ENCODE data around the gene BCHE. TPM values are rescaled to one million over a fixed set of nuclear protein-coding genes. Genes with fewer than 3 reads are reported as not detected.
"Not testable (repeated sequence)": the region's sequence is repeated elsewhere in the genome, so short reads cannot be mapped to it uniquely, and the experiment has no call there.

Gene BCHE
- total RNA-seq, 1 donor from 2014 or later, result 2.6 TPM

DNA sequence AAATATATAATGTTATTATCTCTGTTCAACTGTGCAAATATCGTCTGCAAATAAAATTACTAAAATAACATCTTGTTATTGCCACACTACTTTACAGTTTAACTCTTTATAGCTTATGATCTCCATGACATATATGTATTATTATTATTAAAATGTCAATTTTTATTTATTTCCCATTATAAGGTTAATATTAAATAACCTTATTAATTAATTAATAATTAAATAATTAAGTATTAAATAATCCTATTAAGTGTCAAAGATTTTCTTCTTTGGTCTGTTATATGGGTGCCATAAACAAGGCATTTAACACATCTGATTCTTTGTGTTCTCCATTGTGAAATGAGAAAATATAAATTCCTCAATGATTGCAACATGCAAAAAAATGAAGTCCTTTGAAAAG lies 10.0 kb downstream of the BCHE start:
- DNase-seq (ENCODE audit: low spot score) (no peak), ATAC-seq (no peak)
- intact Hi-C loops (cut with DNase I), result no loop called here

DNA sequence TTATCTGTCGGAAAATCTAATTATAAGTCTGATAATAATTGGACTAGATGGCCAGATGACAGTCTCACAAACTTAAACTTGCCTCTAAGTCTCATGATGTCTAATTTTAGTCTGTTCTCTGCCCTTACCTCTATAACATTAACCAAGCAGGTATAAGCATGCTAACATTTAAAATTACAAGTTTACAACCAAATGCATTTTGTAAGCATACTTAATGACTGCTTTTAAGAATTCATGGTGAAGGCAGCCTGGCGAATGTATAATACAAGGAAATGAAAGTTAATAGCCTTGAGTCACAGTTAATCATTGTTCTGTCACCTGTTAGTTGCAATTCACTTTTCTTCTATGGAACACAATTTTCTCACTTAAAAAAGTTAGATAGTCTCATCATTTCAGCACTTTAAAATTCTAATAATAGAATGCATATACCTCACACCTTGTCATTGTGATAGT lies 16.5 kb downstream of the BCHE start:
- intact Hi-C loops (cut with DNase I), result no loop called here
- DNase-seq (ENCODE audit: low spot score), result no peak

DNA sequence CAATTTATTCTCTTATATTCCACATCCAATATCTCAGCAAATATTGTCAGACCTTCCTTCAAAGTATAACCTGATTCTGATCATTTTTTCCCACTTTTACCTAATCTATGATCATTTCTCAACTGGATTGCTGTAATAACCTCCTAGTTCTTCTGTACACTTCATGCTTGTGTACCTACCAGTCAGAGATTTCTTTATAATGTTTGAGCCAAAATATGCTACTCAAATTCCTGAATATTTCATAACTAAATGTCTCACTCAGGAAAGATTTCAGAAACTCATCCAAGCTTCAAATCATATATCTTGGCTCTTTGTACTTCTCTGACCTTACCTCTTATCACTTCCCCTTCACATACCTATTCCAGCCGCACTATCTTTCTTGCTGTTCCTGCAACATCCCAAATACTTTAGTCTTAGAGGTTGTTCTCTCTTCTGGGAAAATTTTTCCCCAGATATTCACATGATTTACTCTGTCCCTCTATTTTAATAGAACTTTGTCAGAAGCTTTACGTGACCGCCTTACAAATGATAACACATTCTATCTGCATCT lies 20.0 kb downstream of the BCHE start:
- intact Hi-C loops (cut with DNase I), result no loop called here
- ATAC-seq (no peak), DNase-seq (ENCODE audit: low spot score) (no peak)

More for the DNA sequence above, 16.5 kb downstream of the BCHE start:
- ATAC-seq, result no peak

DNA sequence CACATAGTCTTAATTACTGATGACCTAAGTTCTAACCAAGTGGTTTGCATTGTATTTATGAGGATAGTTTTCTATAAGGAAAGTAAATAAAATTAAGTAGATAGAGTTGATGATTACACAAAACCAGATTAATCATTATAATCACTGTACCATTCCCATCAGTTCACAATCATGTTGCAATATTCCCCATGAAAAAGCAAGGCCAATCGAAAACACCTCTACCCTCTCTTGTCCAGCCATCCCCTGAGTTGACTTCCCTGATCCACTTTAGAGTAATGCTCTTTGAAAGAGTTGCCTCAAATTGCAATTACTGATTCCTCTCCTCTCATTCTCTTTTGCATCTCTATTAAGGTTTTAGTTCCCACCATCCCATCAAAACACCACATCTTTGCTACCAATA lies 21.0 kb downstream of the BCHE start:
- intact Hi-C loops (cut with DNase I), result no loop called here
- ATAC-seq (no peak), DNase-seq (ENCODE audit: low spot score) (no peak)

DNA sequence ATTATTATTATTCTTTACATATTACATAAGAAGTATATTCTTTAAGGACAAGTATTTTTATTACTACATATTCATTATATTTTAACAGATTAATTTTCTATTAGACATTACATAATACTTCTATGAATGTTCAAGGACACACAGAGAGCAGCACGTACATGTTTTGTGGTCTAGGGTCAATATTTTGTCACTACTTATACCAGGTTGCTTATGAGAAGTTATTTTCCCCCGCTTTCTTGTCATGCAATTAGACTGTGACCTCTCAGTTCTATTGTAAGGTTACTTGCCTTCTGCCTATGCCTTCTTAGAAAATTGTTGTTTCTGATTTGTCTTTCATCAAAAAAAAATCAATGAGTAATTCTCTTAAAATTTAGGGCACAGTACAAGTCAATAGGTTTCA lies 21.5 kb downstream of the BCHE start:
- ATAC-seq (no peak), DNase-seq (ENCODE audit: low spot score) (no peak)
- intact Hi-C loops (cut with DNase I), result no loop called here

DNA sequence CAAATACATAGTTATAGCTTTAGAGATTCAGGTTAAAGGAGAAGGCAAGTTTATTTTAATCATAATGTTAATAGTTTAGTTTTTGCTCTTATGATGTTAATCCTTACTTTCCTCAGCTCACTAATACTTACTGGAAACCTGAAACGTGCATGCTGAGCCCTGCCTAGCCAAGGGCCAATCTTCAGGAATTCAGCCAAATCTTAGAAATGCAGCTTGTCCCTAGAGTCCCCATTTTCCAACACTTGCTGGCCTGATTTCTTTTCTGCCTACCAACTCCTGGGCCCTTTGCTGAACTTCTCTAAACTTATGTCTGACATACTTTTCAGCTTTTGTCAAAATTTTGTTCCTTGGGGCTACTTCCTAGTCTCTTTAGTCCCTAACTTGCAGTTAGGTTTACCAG lies 22.8 kb downstream of the BCHE start:
- intact Hi-C loops (cut with DNase I), result no loop called here
- ATAC-seq (no peak), DNase-seq (ENCODE audit: low spot score) (no peak)

DNA sequence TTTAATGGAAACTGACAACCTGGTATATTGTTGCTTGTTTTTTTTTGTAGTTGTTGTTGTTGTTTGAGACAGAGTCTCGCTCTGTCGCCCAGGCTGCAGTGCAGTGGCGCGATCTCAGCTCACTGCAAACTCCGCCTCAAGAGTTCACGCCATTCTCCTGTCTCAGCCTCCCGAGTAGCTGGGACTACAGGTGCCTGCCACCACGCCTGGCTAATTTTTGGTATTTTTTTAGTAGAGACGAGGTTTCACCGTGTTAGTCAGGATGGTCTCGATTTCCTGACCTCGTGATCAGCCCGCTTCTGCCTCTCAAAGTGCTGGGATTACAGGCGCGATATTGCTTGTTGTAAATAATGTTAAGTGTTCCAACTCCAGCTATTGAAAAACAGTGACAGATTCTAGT lies 29.3 kb downstream of the BCHE start:
- intact Hi-C loops (cut with DNase I); DNase-seq (ENCODE audit: low spot score); ATAC-seq: not testable (repeated sequence)

DNA sequence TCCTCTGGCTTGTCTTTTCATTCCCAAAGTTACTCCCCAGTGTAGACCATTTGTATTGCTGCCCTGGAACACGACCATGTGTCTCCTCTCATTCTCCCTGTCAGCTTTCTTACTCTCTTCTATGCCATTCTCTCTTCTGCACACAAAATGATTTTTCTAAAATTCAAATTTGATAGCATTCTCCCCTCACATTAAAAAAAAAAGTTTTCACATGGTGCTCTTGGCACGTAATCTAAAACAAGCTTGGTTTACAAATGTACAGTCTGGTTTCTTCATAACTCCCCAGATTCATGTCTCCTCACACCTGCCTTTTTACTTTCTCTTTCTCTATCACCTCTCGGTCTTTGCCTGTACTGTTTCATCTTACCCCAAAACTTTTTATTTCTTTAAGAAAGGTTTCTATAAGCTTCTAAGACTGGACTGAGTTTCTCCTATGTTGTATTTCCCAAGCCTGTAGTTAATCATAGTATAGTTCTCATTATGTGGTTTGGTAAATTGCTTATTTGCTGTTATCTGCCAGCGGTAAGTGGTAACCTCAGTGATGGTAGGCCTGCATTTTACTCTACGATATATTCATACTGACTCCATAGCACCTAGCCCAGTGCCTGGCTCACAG lies 31.2 kb downstream of the BCHE start:
- DNase-seq (ENCODE audit: low spot score), result no peak
- intact Hi-C loops (cut with DNase I), result no loop called here
- ATAC-seq, result no peak

DNA sequence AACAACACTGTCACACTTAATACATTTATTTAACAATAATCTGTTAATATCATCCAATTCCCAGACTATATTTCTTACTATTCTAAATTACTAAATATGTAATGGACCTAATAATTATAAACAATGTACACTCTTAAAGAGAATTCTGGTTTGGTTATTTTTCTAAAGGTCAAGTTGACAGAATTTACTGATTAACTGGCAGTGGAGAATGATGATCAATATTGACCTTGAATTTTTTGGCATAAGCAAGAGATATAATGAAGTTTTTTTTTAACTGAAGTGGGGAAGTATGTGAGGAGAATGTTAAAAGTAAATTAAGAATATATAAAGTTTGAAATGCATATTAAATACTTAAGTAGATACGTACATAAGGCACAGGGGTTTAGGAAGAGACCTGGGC lies 33.8 kb downstream of the BCHE start:
- DNase-seq (ENCODE audit: low spot score) (no peak), ATAC-seq (no peak)
- intact Hi-C loops (cut with DNase I), result no loop called here

DNA sequence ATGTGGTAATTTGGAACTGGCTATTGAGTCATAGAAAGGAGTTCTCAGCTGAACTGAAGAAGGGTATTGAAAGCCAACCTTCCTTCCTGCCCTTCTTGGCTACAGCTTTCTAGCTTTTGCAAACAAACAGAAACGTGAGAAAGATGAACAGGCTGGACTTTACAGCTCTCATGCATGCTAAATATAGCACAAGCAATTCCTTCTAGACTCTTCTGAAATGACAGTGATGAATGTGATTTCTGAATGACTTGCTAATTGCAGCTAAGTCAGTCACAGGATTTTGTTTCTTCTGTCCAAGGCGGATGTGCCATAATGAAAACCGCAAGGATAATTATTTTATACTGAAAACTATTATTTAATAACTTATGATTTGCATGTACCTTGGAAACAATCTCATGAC lies 36.3 kb downstream of the BCHE start:
- no peak for ATAC-seq

DNA sequence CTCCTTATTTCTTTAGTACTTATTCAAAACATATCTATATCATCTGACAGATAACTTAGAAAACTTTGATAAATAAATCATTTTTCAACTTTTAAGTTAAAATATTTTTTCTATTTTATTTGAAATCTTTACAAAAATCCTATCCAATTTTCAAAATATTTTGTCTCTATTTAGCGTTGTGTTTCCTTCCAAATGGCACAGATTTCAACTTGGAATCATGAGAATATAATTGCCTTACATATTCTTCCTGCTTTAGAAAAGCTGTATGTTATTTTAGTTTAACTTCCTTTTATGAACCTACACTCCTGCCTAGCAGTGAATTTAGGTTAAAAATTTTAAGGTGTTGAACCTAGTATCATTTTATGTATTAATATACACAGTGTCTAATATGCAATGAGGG lies 38.2 kb downstream of the BCHE start:
- intact Hi-C loops (cut with DNase I), result no loop called here
- ATAC-seq, result no peak
- no peak for DNase-seq (ENCODE audit: low spot score)

More for the DNA sequence above, 36.3 kb downstream of the BCHE start:
- intact Hi-C loops (cut with DNase I), result no loop called here
- no peak for DNase-seq (ENCODE audit: low spot score)

DNA sequence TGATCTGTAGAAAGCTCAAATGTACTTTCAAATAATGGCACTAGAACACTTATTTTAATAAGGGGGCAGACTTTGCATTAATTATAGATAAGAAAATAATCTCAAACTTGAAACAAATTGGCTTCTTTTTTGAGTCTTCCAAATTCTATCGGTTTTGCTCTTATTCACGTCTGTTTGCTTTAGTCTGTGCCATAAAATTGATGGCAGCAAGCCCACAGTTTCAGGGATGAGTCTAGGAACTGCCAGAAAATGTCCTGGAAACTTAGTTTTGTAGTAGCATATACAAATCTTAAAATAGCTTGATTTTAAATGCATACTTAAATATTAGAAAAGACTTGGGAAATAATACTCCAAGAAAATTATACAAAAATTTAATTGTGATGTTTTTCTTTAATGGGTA lies 39.7 kb downstream of the BCHE start:
- intact Hi-C loops (cut with DNase I), result no loop called here
- ATAC-seq (no peak), DNase-seq (ENCODE audit: low spot score) (no peak)

DNA sequence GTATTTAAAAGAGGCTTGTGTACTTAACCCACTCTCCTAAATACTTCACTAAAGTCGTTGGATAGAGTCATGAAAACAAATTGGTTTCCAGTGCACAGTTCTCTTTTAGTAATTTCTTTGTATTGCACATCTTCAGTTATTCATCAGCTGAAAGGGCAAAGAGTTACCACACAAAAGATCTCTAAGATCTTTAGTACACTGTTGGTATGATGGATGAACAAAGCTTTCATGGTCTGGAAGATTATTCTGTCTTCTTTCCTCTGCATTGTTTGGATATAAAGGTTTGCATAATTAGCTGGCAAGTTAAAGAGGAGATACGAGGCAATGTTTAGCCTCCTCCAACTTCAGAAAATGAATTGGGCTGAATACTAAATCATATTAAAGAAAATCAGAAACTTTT lies 40.5 kb downstream of the BCHE start:
- no peak for DNase-seq (ENCODE audit: low spot score)
- intact Hi-C loops (cut with DNase I), result no loop called here
- no peak for ATAC-seq

DNA sequence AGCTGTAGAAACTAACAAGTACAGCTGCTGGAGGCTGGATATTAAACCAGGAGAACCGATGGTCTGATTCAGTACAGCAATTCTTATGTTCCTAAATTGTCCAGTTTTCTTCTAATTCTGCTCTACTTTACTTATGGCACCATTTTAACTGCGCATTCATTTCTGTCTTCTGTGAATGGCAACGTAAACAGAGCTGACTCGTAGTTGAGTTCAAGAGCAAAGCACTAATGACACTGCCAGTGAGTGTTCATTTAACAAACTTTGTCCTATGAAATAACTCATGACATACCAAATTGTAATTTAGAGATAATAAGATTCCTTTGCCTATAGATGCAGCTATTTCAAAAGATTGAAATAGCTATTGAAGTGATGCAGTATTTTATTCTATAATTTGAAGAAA lies 48.7 kb downstream of the BCHE start:
- intact Hi-C loops (cut with DNase I), result no loop called here
- DNase-seq (ENCODE audit: low spot score) (no peak), ATAC-seq (no peak)

DNA sequence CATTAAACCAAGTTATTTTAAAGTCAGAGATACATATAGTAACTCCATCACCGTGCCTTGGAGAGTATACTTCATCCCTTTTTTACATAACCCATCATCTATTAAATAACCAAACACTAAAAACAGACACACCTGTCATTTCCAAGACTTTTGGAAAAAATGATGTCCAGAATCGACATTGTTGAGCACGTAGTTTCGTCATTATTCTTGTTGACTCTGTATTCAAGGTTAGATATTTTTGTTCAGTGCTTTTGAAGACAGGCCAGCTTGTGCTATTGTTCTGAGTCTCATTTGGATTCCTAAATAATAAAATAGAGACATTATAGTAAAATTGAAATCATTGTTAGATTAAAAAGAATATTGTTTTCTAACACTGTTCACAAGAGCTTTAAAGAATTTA lies 51.2 kb downstream of the BCHE start:
- ATAC-seq (no peak), DNase-seq (ENCODE audit: low spot score) (no peak)
- intact Hi-C loops (cut with DNase I), result no loop called here

DNA sequence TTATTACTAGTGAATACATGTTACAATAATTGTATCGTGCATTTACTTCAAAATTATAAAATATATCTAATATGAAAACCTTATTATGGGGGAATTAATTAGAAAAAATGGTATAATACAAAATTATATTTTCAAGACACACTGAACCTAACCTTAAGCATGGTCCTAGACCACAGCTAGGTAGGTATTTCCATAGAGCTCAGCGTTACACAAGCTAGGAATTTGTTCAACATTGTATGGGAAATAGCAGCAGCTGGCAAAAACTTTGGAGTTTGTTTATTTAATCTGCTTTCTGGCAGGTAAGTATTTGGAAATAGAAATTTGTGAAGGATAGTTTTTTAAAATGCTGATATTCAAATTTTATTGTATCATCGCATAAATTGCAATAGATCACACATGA lies 52.9 kb downstream of the BCHE start:
- ATAC-seq, result no peak
- no peak for DNase-seq (ENCODE audit: low spot score)
- intact Hi-C loops (cut with DNase I), result no loop called here

DNA sequence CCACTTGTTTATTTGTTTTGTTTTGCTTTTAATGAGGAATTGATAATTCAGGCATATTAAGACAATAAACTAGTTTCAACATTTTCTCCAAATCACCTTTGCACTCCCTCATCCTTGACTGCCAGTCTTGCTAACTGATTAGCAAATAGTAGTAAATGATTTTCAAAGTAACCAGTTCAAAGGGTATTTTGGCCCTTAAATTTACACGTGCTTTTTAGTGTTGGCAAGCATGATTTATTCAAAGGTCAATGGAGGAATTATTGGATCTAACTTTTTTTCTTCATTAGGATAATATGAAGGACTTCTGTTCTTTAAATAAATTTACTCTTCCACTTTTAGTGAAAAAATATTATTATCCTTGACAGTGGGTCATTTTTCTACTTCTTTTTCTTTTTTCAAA lies 53.8 kb downstream of the BCHE start:
- intact Hi-C loops (cut with DNase I), result no loop called here
- no peak for DNase-seq (ENCODE audit: low spot score)
- ATAC-seq, result no peak

DNA sequence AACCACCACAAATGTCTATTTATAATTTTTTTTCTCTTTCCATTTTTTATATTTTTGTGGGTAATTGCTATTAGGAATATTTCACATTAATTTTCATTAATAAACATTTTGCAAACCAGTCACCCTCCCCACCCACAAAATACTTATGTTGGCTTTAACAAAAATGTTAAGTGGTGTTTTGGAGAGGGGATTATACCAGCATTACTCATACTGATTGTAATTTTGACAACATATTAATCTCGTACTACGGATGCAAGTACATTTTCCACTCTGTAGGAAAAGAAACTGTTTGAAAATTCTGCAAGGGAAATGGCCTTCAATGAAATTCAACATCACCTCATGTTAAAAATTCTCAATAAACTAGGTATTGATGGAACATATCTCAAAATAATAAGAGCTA lies 58.3 kb downstream of the BCHE start:
- no peak for ATAC-seq
- intact Hi-C loops (cut with DNase I), result no loop called here
- no peak for DNase-seq (ENCODE audit: low spot score)

DNA sequence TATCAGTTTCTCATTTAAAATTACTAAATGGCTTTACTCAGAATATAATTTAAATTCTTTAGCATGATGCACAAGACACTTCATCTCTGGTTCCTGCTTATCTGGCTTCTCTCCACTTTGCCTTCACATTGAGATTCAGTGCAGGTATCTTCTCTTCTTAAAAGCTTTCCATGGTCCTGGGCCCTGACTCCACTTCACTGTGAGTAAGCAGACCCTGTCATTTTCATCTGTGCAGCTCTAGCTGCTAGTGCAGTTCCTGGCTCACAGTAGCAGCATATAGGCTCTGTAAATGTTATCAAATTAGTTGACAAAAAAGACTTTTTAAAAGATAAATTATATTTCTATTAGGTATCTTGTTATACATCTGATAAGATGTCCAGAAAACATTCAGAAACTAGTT lies 58.8 kb downstream of the BCHE start:
- intact Hi-C loops (cut with DNase I), result no loop called here
- ATAC-seq, result no peak

DNA sequence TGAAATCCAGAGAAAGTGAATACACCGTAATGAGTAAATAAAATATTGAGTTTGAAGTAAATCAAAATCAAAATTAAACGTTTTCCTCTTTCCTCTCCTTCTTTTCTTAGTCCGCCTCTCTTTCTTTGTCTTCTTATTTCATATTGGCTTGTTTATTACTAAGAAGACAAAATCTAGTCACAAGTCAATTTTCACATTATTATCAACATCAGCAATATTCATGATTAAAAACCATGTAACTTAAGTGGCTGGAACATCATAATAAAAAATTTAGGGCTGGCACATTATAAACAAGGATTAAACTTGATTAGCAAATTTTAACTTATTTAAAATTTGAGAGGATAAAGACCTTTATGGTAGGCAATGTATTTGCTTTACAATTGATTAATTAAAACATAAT lies 61.4 kb downstream of the BCHE start:
- ATAC-seq (no peak), DNase-seq (ENCODE audit: low spot score) (no peak)
- intact Hi-C loops (cut with DNase I), result no loop called here

More for the DNA sequence above, 58.8 kb downstream of the BCHE start:
- DNase-seq (ENCODE audit: low spot score), result no peak

DNA sequence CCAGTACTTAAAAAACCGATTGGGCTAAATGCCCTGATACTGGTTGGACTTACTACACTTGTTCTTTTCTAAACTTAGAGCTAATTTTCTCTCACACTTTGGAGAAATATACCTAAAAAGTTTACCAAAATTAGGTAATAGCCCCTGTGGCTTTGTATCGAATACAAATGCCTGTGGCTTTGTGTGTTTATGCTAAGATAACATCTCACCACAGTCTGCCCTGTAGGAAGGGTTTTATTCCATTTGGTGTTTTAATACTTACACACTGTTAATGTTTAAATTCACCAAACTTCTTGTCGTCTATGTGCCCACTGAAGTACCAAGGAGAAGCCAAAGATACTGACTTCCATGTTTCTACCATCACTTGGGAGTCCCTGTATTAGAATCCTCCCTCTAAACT lies 66.4 kb downstream of the BCHE start:
- DNase-seq (ENCODE audit: low spot score), result no peak
- ATAC-seq, result no peak
- intact Hi-C loops (cut with DNase I), result no loop called here

Data from sciatic nerve (tissue), 2 donors.